Epidermal melanocyte (primary cell): ENCODE measurements around the gene GALNT14.

Source experiments
- DNase-seq: peaks from one replicate; pipeline ENCODE4 v3.0.0; 2011; ENCODE audit warnings: low spot score; ENCODE audit not compliant: insufficient read length

Gene GALNT14

GRCh38 chr2:30949435-30949834 is 188.8 kb downstream of the GALNT14 start:
- DNase-seq: no peak

- DNase-seq: no peak
These were observed 189.4 kb downstream of the GALNT14 start for GRCh38 chr2:30948857-30949256.

GRCh38 chr2:30948130-30948529 is 190.1 kb downstream of the GALNT14 start:
- DNase-seq: no peak

GRCh38 chr2:30947686-30948085 is 190.6 kb downstream of the GALNT14 start:
- DNase-seq: no peak

- DNase-seq: no peak
These were observed 195.8 kb downstream of the GALNT14 start for GRCh38 chr2:30942419-30942818.

- no peak for DNase-seq
These were observed 197.4 kb downstream of the GALNT14 start for GRCh38 chr2:30940839-30941238.

GRCh38 chr2:30939364-30939763 is 198.9 kb downstream of the GALNT14 start:
- no peak for DNase-seq

- no peak for DNase-seq
These were observed 200.0 kb downstream of the GALNT14 start for GRCh38 chr2:30938196-30938595.

GRCh38 chr2:30936977-30937376 is 201.3 kb downstream of the GALNT14 start:
- no peak for DNase-seq

GRCh38 chr2:30935795-30936194 is 202.4 kb downstream of the GALNT14 start:
- DNase-seq: no peak

- no peak for DNase-seq
These were observed 204.2 kb downstream of the GALNT14 start for GRCh38 chr2:30934066-30934465.

GRCh38 chr2:30933496-30933895 is 204.7 kb downstream of the GALNT14 start:
- DNase-seq: no peak

GRCh38 chr2:30932870-30933269 is 205.4 kb downstream of the GALNT14 start:
- no peak for DNase-seq

GRCh38 chr2:30931841-30932407 is 206.3 kb downstream of the GALNT14 start:
- DNase-seq: no peak

- no peak for DNase-seq
These were observed 207.5 kb downstream of the GALNT14 start for GRCh38 chr2:30930716-30931115.

- no peak for DNase-seq
These were observed 210.7 kb downstream of the GALNT14 start for GRCh38 chr2:30927465-30928075.

GRCh38 chr2:30926606-30927005 is 211.6 kb downstream of the GALNT14 start:
- DNase-seq: no peak

GRCh38 chr2:30923623-30924022 is 214.6 kb downstream of the GALNT14 start:
- DNase-seq: no peak

- no peak for DNase-seq
These were observed 217.7 kb downstream of the GALNT14 start for GRCh38 chr2:30920511-30920910.

- no peak for DNase-seq
These were observed 222.8 kb downstream of the GALNT14 start for GRCh38 chr2:30915486-30915885.

GRCh38 chr2:30914456-30914855 is 223.8 kb downstream of the GALNT14 start:
- no peak for DNase-seq

GRCh38 chr2:30912056-30912455 is 226.2 kb downstream of the GALNT14 start:
- no peak for DNase-seq

GRCh38 chr2:30911327-30911726 is 226.9 kb downstream of the GALNT14 start:
- no peak for DNase-seq

- no peak for DNase-seq
These were observed 227.6 kb downstream of the GALNT14 start for GRCh38 chr2:30910686-30911085.
